IMR-90 (cell line): Measurements from ENCODE around the gene EEF1AKMT2. TPM values are rescaled to one million over a fixed set of nuclear protein-coding genes. Genes with fewer than 3 reads are reported as not detected.

Experiments
- ATAC-seq: fragments of 200-7000 bp; cut with Tn5 transposase; 2 replicates; pipeline ENCODE4 v1.9.1; 2020; ENCODE audit warnings: low read depth, mild to moderate bottlenecking, moderate library complexity
- BruUV-seq: library from RNA; stranded (reverse); fragments of 400-500 nt; replicated peaks from 2 replicates; lab custom pipeline; 2021; lab: Mats Ljungman, UMichigan
- CTCF ChIA-PET: fragments of 300-600 bp; formaldehyde crosslinking; extraction: SDS; loops from one replicate; lab custom pipeline; 2021; ENCODE audit warnings: antibody characterized with exemption; lab: Yijun Ruan, JAX
- POLR2A ChIA-PET: fragments of 300-600 bp; sonication (Branson Sonifier 250); formaldehyde crosslinking; loops from one replicate; lab custom pipeline; 2022; ENCODE audit warnings: antibody characterized with exemption; ENCODE audit not compliant: unreplicated experiment; lab: Charles Lee
- DNase-seq: peaks from one replicate; pipeline ENCODE4 v3.0.0; 2013
- H2AFZ ChIP-seq: replicated peaks from 2 replicates; pipeline ENCODE3; 2013; ENCODE audit warnings: low read length, mild to moderate bottlenecking; ENCODE audit not compliant: poor library complexity
- H2AK5ac ChIP-seq: 2 replicates; pipeline ENCODE4 v1.6.1; 2013; ENCODE audit warnings: low read depth, low read length, inconsistent platforms
- H2AK9ac ChIP-seq: replicated peaks from 2 replicates; pipeline ENCODE3; 2013; ENCODE audit warnings: mild to moderate bottlenecking, low read depth, low read length, moderate library complexity; ENCODE audit not compliant: poor library complexity
- H2BK120ac ChIP-seq: 2 replicates; pipeline ENCODE4 v1.6.1; 2013; ENCODE audit warnings: low read depth, low read length, inconsistent platforms
- H2BK15ac ChIP-seq: 3 replicates; pipeline ENCODE4 v1.6.1; 2013; ENCODE audit warnings: low read depth, low read length, inconsistent platforms
- H2BK20ac ChIP-seq: 2 replicates; pipeline ENCODE4 v1.6.1; 2013; ENCODE audit warnings: low read depth, mild to moderate bottlenecking, inconsistent platforms, low read length, moderate library complexity
- H2BK5ac ChIP-seq: 2 replicates; pipeline ENCODE4 v1.6.1; 2013; ENCODE audit warnings: mild to moderate bottlenecking, low read depth, low read length, inconsistent platforms; ENCODE audit not compliant: poor library complexity, severe bottlenecking
- H3K14ac ChIP-seq: replicated peaks from 2 replicates; pipeline ENCODE4 v1.6.1; 2013; ENCODE audit warnings: low read depth, low read length, inconsistent platforms
- H3K18ac ChIP-seq: 2 replicates; pipeline ENCODE4 v1.6.1; 2013; ENCODE audit warnings: low read depth, low read length, control low read depth
- H3K23ac ChIP-seq: 2 replicates; pipeline ENCODE4 v1.6.1; 2013; ENCODE audit warnings: low read depth, low read length, inconsistent platforms
- H3K27ac ChIP-seq: 2 replicates; pipeline ENCODE4 v1.5.1; 2013; ENCODE audit warnings: mild to moderate bottlenecking, control low read depth, low read length; ENCODE audit not compliant: insufficient read depth
- H3K27me3 ChIP-seq: 2 replicates; pipeline ENCODE4 v1.6.1; 2013; ENCODE audit warnings: low read length; ENCODE audit not compliant: control insufficient read depth, insufficient read depth
- H3K36me3 ChIP-seq: 2 replicates; pipeline ENCODE4 v1.6.1; 2013; ENCODE audit warnings: low read length, mixed read lengths; ENCODE audit not compliant: control insufficient read depth, insufficient read depth
- H3K4ac ChIP-seq: 2 replicates; pipeline ENCODE4 v1.6.1; 2013; ENCODE audit warnings: low read depth, low read length, inconsistent platforms
- H3K4me1 ChIP-seq: 2 replicates; pipeline ENCODE4 v1.6.1; 2013; ENCODE audit warnings: low read length, mixed read lengths; ENCODE audit not compliant: control insufficient read depth, insufficient read depth
- H3K4me2 ChIP-seq: 2 replicates; pipeline ENCODE4 v1.6.1; 2013; ENCODE audit warnings: low read depth, mild to moderate bottlenecking, control low read depth, low read length, moderate library complexity
- H3K4me3 ChIP-seq: 2 replicates; pipeline ENCODE4 v1.5.1; 2013; ENCODE audit warnings: low read depth, mild to moderate bottlenecking, control low read depth, low read length, moderate library complexity; ENCODE audit not compliant: insufficient read depth
- H3K56ac ChIP-seq: 2 replicates; pipeline ENCODE4 v1.6.1; 2013; ENCODE audit warnings: low read length, inconsistent platforms; ENCODE audit not compliant: insufficient read depth; ENCODE audit errors: extremely low read depth
- H3K79me1 ChIP-seq, 2 experiments: 2 replicates each; pipeline ENCODE4 v1.6.1; 2013; ENCODE audit warnings: low read length in 2 of 2, inconsistent platforms in 1 of 2, low read depth in 1 of 2
- H3K9ac ChIP-seq: 2 replicates; pipeline ENCODE4 v1.6.1; 2013; ENCODE audit warnings: low read depth, low read length, control low read depth
- H3K9me1 ChIP-seq: 2 replicates; pipeline ENCODE4 v1.6.1; 2013; ENCODE audit warnings: low read length, inconsistent platforms; ENCODE audit not compliant: insufficient read depth
- H3K9me3 ChIP-seq: 2 replicates; pipeline ENCODE4 v1.6.1; 2013; ENCODE audit warnings: low read length; ENCODE audit not compliant: control insufficient read depth, insufficient read depth
- H4K20me1 ChIP-seq: 2 replicates; pipeline ENCODE4 v1.6.1; 2013; ENCODE audit warnings: low read length, inconsistent platforms; ENCODE audit not compliant: insufficient read depth
- H4K5ac ChIP-seq: 2 replicates; pipeline ENCODE4 v1.6.1; 2013; ENCODE audit warnings: mild to moderate bottlenecking, low read depth, low read length, control low read depth
- H4K8ac ChIP-seq, 2 experiments: 2 replicates each; pipeline ENCODE4 v1.6.1; 2013; ENCODE audit warnings: low read depth in 2 of 2, low read length in 2 of 2, control low read depth in 1 of 2, inconsistent platforms in 1 of 2
- H4K91ac ChIP-seq: 2 replicates; pipeline ENCODE4 v1.6.1; 2013; ENCODE audit warnings: low read depth, low read length, inconsistent platforms; ENCODE audit not compliant: insufficient read depth
- BHLHE40 ChIP-seq: fragments of 150-350 bp; IDR thresholded peaks from 2 replicates; pipeline ENCODE4 v1.6.1; 2016; ENCODE audit warnings: mild to moderate bottlenecking, low read depth, low read length
- CEBPB ChIP-seq: IDR thresholded peaks from 2 replicates; pipeline ENCODE4 v1.6.1; 2012; ENCODE audit warnings: low read depth, low read length, improper control_type of control experiment
- CHD1 ChIP-seq: IDR thresholded peaks from 2 replicates; pipeline ENCODE4 v1.6.1; 2012; ENCODE audit warnings: low read depth, low read length, improper control_type of control experiment
- MAFK ChIP-seq: IDR thresholded peaks from 2 replicates; pipeline ENCODE4 v1.6.1; 2012; ENCODE audit warnings: low read depth, low read length, improper control_type of control experiment
- MAZ ChIP-seq: IDR thresholded peaks from 2 replicates; pipeline ENCODE4 v1.6.1; 2012; ENCODE audit warnings: low read depth, mild to moderate bottlenecking, low read length, improper control_type of control experiment, moderate library complexity, borderline replicate concordance
- MXI1 ChIP-seq: IDR thresholded peaks from 2 replicates; pipeline ENCODE4 v1.6.1; 2012; ENCODE audit warnings: low read depth, mild to moderate bottlenecking, low read length, moderate library complexity, borderline replicate concordance
- NFE2L2 ChIP-seq: fragments of 150-350 bp; IDR thresholded peaks from 2 replicates; pipeline ENCODE4 v1.6.1; 2016; ENCODE audit warnings: low read depth, mild to moderate bottlenecking, low read length
- POLR2A ChIP-seq: IDR thresholded peaks from 2 replicates; pipeline ENCODE4 v1.6.1; 2012; ENCODE audit warnings: mild to moderate bottlenecking, low read depth, low read length
- RAD21 ChIP-seq: IDR thresholded peaks from 2 replicates; pipeline ENCODE4 v1.6.1; 2012; ENCODE audit warnings: low read length, improper control_type of control experiment
- RCOR1 ChIP-seq: IDR thresholded peaks from 2 replicates; pipeline ENCODE4 v1.6.1; 2012; ENCODE audit warnings: mild to moderate bottlenecking, low read length, improper control_type of control experiment; ENCODE audit not compliant: insufficient replicate concordance
- RFX5 ChIP-seq: IDR thresholded peaks from 2 replicates; pipeline ENCODE4 v1.8.0; 2012; ENCODE audit warnings: low read depth, mild to moderate bottlenecking, low read length, moderate library complexity
- SMC3 ChIP-seq: fragments of 150-350 bp; IDR thresholded peaks from 2 replicates; pipeline ENCODE4 v1.6.1; 2016; ENCODE audit warnings: low read depth, mild to moderate bottlenecking, antibody characterized with exemption, low read length, moderate library complexity
- WGBS, 2 experiments: methylation state at CpG; one replicate each; pipeline versions ENCODE4 v1.1.5 to v1.1.7; 2013; ENCODE audit warnings: missing lambda C conversion rate in 2 of 2; ENCODE audit not compliant: insufficient read length in 1 of 2; ENCODE audit errors: extremely low coverage in 2 of 2; 5-methylcytosine and 5-hydroxymethylcytosine counted together
- dilution Hi-C: fragments of 300-500 bp; cut with HindIII; formaldehyde crosslinking; loops from one replicate; pipeline ENCODE4 v1.14.3; 2018; ENCODE audit warnings: low sequenced_read_pairs; ENCODE audit not compliant: unreplicated experiment
- in situ Hi-C: fragments of 300-500 bp; cut with MboI; formaldehyde crosslinking; loops from 3 replicates; pipeline ENCODE4 v1.14.3; 2019; ENCODE audit warnings: low sequenced_read_pairs, inconsistent platforms, mixed read lengths
- intact Hi-C: fragments of 100-400 bp; cut with micrococcal nuclease; formaldehyde crosslinking; loops from 2 replicates; pipeline ENCODE4 v1.10.0; 2022
- polyA plus RNA-seq, 3 experiments: library from polyadenylated mRNA; depleted of rRNA; stranded (reverse); fragments of >200 nt; gene quantifications; 2 replicates each; pipeline ENCODE4 v1.2.3, GENCODE V29; 2012; ENCODE audit warnings: low replicate concordance in 1 of 3
- total RNA-seq: library from RNA; depleted of rRNA; stranded (reverse); fragments of >200 nt; gene quantifications from 2 replicates; pipeline ENCODE4 v1.2.3, GENCODE V29; 2012
- TF ChIP-seq, protein P1 (sequence below): fragments of 150-350 bp; IDR thresholded peaks from 2 replicates; pipeline ENCODE4 v1.6.1; 2016; ENCODE audit warnings: low read depth, mild to moderate bottlenecking, low read length, moderate library complexity, borderline replicate concordance
- TF ChIP-seq, protein P2 (sequence below): fragments of 150-350 bp; IDR thresholded peaks from 2 replicates; pipeline ENCODE4 v1.6.1; 2017; ENCODE audit warnings: mild to moderate bottlenecking, antibody characterized with exemption, low read length, low read depth
- TF ChIP-seq, protein P3 (sequence below): conservative IDR thresholded peaks from 2 replicates; pipeline ENCODE4 v1.5.1; 2012; ENCODE audit warnings: mild to moderate bottlenecking, low read depth, low read length, improper control_type of control experiment

Gene EEF1AKMT2
- total and polyA plus RNA-seq, 2 of the 4 experiments (the other 2 are of a cell fraction): 9.7 to 12.7 TPM

DNA sequence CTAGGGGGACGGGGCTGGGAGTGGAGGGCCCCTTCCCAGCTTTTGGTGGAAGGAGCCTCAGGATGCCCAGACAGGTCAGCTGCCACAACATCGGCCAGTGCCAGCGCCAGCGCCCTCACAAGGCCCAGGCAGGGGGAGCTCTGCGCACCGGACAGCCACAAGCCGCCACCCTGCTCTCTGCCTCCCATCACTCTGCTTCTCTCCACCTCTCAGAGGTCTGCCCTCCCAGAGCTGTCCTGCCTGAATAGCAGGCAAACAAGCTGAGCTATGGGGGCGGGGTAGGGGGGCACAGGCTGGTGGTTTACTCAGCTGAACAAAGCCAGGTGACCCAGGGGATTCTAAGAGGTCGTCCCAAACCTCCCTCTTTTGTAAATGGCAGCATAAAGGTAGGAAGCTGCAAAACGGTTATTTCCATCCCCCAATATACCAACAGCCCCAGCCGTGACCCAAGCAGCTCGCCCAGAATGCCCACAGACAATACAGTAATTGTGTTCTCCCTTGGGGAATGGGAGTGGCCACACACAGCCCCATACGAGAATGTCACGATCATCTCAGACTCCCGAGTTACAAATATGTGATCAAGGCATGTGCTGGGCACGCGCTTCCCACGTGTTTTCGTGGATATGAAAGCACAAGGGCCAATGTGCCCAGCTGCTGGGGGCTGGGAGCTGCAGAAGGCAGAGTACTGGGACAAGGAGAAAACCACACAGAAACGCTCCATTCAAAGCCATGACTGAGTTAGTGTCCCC is 67.2 kb downstream of the EEF1AKMT2 start:
- Histone ChIP-seq H3K9ac (no peak overlapping the region), H3K56ac (no peak overlapping the region), H2BK15ac (no peak overlapping the region), H3K27ac (no peak overlapping the region), H4K91ac (no peak overlapping the region), H3K18ac (no peak overlapping the region), H4K20me1 (peaks cover 6% of the 10 kb centered on the region), H2BK120ac (no peak overlapping the region), H3K79me1 (peaks cover 8% of the 10 kb centered on the region in 2 experiments; a peak in 2 of 4 replicates), H2AK5ac (no peak overlapping the region), H3K4ac (no peak overlapping the region), H3K9me1 (peaks cover 3% of the 10 kb centered on the region; the same call in 1 of the 2 replicates), H3K4me3 (no peak overlapping the region), H2AFZ (no peak overlapping the region), H4K5ac (no peak overlapping the region), H2BK20ac (no peak overlapping the region), H3K4me1 (peaks cover 5% of the 10 kb centered on the region; the same call in 1 of the 2 replicates), H4K8ac (no peak overlapping the region), H2BK5ac (no peak overlapping the region), H3K36me3 (peaks cover 2% of the 10 kb centered on the region; the same call in 1 of the 2 replicates), H3K23ac (no peak overlapping the region), H2AK9ac (no peak overlapping the region), H3K9me3 (no peaks in the 10 kb centered on the region), H3K4me2 (no peak overlapping the region), H3K27me3 (no peaks in the 10 kb centered on the region), H3K14ac (no peak overlapping the region)
- ATAC-seq: no peak
- in situ Hi-C loops (no loop called here), dilution Hi-C loops (no loop called here), intact Hi-C loops (no loop called here)
- BruUV-seq: no TSS peak
- POLR2A ChIA-PET: no interaction called here
- no peak for DNase-seq
- CTCF ChIA-PET: no interaction called here
- WGBS, 2 experiments: 90% methylated on average over 6 of the region's 20 CpGs; no CpG with 5 or more reads in 1 of the 2 experiments
- no peak for TF ChIP-seq NFE2L2
- TF ChIP-seq RFX5: no peak
- TF ChIP-seq, protein P1, sequence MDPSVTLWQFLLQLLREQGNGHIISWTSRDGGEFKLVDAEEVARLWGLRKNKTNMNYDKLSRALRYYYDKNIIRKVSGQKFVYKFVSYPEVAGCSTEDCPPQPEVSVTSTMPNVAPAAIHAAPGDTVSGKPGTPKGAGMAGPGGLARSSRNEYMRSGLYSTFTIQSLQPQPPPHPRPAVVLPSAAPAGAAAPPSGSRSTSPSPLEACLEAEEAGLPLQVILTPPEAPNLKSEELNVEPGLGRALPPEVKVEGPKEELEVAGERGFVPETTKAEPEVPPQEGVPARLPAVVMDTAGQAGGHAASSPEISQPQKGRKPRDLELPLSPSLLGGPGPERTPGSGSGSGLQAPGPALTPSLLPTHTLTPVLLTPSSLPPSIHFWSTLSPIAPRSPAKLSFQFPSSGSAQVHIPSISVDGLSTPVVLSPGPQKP: no peak
- TF ChIP-seq CEBPB: no peak
- no peak for TF ChIP-seq POLR2A
- no peak for TF ChIP-seq SMC3
- TF ChIP-seq BHLHE40: no peak
- no peak for TF ChIP-seq MXI1
- no peak for TF ChIP-seq RCOR1
- TF ChIP-seq, protein P2, sequence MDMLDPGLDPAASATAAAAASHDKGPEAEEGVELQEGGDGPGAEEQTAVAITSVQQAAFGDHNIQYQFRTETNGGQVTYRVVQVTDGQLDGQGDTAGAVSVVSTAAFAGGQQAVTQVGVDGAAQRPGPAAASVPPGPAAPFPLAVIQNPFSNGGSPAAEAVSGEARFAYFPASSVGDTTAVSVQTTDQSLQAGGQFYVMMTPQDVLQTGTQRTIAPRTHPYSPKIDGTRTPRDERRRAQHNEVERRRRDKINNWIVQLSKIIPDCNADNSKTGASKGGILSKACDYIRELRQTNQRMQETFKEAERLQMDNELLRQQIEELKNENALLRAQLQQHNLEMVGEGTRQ: no peak
- TF ChIP-seq, protein P3, sequence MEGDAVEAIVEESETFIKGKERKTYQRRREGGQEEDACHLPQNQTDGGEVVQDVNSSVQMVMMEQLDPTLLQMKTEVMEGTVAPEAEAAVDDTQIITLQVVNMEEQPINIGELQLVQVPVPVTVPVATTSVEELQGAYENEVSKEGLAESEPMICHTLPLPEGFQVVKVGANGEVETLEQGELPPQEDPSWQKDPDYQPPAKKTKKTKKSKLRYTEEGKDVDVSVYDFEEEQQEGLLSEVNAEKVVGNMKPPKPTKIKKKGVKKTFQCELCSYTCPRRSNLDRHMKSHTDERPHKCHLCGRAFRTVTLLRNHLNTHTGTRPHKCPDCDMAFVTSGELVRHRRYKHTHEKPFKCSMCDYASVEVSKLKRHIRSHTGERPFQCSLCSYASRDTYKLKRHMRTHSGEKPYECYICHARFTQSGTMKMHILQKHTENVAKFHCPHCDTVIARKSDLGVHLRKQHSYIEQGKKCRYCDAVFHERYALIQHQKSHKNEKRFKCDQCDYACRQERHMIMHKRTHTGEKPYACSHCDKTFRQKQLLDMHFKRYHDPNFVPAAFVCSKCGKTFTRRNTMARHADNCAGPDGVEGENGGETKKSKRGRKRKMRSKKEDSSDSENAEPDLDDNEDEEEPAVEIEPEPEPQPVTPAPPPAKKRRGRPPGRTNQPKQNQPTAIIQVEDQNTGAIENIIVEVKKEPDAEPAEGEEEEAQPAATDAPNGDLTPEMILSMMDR: no peak
- TF ChIP-seq RAD21: no peak
- no peak for TF ChIP-seq CHD1
- TF ChIP-seq MAFK: no peak
- TF ChIP-seq MAZ: no peak
